Measurements from ENCODE around the gene CCDC92B.

The CCDC92B gene

DNA sequence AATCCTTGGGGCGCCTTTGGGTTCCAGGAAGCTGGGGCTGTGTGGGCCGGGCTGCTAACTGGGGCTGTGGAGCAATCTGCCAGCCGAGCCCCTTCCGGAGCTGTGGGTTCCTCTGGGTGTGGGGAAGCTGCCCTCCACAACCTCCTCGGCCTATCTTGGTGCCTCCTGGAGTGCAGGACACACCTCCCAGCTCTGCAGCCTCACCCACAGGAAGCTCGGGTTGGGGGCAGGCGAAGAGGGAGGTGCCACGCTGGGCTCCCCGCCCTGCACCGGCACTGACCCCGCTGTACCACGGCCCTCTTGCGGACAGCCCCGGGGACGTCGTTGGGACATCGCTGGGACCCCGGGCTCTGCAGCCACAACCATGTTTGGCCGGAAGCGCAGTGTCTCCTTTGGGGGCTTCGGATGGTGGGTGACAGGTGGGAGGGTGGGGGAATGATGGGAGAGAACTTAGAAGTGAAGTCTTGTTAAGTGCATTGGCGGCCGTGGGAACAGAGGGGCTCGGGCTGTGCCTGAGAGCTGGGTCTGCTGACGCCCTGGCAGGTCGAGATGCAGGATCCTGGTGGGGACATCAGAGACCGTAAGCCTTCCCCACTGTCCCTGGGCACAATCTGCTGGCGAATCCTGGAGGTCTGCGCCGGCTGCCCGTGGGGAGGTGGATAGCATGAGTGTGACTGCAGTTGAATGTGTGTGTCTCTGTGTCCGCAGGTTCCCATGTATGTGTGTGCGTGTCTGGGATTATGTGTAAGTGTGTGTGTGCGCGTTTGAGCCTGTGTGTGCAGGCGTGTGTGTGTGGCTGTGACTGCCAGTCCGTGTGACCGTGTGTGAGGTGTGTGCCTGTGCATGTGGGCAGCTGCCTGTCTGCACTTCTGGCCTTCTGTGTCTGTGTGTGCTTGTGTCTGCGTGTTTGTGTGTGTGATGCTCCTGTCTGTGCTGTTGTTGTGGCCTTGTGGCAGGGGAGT lies 47.0 kb upstream of the CCDC92B start, which contains the start of gene RAP1GAP2:
RAP1GAP2 (plus strand) TSS at position 275 of the 962 bp plus-strand sequence; CDS start at position 365, 90 bp downstream.
- Histone ChIP-seq H3K27me3 (replicated peaks) (peaks cover 10% of the 10 kb centered on the region), H3K36me3 (replicated peaks) (no peaks in the 10 kb centered on the region), H3K27ac (no peak within 1 kb of the TSS), H3K4me3 (ENCODE audit: low read depth, low read length) (no peak within 1 kb of the TSS)
- TF ChIP-seq, protein P1, sequence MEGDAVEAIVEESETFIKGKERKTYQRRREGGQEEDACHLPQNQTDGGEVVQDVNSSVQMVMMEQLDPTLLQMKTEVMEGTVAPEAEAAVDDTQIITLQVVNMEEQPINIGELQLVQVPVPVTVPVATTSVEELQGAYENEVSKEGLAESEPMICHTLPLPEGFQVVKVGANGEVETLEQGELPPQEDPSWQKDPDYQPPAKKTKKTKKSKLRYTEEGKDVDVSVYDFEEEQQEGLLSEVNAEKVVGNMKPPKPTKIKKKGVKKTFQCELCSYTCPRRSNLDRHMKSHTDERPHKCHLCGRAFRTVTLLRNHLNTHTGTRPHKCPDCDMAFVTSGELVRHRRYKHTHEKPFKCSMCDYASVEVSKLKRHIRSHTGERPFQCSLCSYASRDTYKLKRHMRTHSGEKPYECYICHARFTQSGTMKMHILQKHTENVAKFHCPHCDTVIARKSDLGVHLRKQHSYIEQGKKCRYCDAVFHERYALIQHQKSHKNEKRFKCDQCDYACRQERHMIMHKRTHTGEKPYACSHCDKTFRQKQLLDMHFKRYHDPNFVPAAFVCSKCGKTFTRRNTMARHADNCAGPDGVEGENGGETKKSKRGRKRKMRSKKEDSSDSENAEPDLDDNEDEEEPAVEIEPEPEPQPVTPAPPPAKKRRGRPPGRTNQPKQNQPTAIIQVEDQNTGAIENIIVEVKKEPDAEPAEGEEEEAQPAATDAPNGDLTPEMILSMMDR (IDR thresholded peaks at IDR 0.05; ENCODE audit: low read depth, low read length, missing control alignments): no peak
- no peak for DNase-seq
- in situ Hi-C loops (cut with HindIII; ENCODE audit: low pct_ligation_motif_present, low sequenced_read_pairs): no loop called here

DNA sequence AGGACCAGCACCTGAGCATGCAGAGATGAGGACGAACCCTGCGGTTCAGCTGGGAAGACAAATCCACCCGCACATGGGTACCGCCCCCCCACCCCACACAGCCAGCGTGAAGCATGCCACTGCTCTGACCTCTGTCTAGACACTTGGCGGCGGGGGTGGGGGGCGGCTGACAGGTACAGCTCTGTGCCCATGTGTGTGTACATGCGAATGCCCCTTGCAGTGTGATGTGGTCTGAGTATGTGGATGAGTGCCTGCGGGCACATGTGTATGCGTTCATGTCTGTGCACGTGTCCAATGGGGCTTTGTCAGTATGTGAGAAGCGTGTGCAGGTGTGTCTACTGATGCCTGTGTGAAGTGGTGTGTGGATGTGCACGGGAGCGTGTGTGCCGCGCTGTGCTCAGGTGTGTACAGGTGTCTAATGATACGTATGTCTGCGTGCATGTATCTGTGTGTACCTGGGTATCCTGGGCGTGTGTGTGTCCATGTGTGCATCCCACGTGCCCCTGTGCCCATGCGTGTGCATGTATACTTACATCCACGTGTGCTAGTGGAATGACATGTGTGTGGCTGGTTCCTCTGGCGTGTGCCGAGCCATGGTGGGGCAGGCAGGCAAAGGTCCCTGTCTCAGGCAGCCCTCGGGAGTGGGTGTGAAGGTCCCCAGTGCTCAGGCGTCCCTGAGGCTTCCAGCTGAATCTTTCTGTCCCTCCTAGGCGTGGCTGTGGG lies 46.1 kb upstream of the CCDC92B start:
- in situ Hi-C loops (cut with HindIII; ENCODE audit: low pct_ligation_motif_present, low sequenced_read_pairs): no loop called here
- Histone ChIP-seq H3K36me3 (replicated peaks) (no peaks in the 10 kb centered on the region), H3K27ac (no peak overlapping the region), H3K27me3 (replicated peaks) (peaks cover 10% of the 10 kb centered on the region), H3K4me3 (ENCODE audit: low read depth, low read length) (no peak overlapping the region)
- TF ChIP-seq, protein P1 (IDR thresholded peaks at IDR 0.05; ENCODE audit: low read depth, low read length, missing control alignments): no peak
- DNase-seq: no peak

DNA sequence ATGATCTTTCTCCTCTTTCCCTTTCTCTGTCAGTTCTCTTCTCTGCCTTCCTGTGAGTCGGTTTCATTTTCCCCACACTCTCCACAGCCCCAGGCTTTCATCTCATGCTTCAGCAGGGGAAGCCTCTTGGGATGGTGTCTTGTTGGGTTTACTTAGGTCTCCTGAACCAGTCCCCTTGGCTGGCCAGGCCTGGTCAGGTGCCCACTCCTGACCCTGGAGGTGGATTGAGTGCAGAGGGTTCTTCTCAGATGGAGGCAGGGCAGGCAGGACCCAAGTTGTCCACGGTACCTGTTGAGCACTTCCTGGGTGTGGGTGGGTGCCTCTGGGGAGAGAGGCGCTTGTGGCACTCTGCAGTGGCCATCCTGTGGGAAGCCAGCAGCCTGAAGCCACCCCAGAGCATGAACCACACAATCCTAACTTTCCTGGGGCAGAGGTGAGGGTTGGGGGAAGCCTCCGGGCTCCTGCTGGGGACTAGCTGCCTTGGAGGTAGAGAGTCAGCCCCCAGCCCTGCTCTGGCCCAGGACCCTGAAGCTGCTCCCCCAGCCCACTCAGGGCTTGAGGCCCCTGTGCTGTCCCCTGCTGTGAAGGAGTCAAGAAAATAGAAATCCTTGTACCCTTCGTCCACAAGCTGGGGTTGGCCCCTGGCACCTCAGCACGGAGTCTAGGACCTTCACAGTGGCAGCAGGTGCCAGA lies 44.8 kb upstream of the CCDC92B start:
- H3K4me3 ChIP-seq (ENCODE audit: low read depth, low read length): no peak overlapping the region
- in situ Hi-C loops (cut with HindIII; ENCODE audit: low pct_ligation_motif_present, low sequenced_read_pairs): no loop called here
- no peak for DNase-seq

DNA sequence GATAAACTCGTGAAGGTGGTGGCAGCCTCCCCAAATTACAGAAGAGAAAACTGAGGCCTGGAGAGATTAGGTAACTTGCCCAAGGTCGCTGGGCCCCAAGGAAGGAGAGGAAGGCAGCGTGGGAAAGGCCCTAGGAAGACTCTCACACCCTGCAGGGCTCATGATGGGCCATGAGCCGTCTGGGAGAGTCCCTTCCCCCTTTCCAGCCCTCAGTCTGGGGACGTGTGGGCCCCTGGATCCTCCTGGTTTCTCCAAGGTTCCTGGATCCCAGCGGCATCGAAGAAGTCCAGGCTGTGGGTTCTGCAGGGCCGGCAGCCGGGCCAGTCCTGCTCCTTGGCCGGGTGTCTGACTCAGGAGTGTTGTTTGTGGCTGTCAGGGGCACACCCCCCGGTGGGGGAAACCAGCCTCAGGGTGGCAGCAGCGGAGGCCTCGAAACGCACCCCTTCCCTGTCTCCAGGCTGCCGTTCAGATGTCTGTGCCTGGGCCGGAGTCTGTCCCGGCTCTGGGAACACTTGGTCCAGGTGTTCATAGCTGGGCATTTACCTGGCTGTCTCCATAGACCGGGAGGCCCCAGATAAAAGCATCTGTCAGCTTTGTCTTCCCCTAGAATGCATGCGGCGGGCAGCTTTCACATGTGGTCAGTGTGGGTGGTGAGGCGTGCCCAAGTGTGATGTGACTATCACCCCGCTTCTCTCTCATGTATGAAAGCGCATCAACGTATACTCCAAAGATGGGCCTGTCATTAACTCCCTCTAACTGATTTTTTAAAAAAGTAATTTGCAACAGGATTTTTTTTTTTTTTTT lies 43.1 kb upstream of the CCDC92B start:
- Histone ChIP-seq H3K36me3 (replicated peaks) (no peaks in the 10 kb centered on the region), H3K4me3 (ENCODE audit: low read depth, low read length) (no peak overlapping the region), H3K27me3 (replicated peaks) (no peaks in the 10 kb centered on the region), H3K27ac (no peak overlapping the region)
- in situ Hi-C loops (cut with HindIII; ENCODE audit: low pct_ligation_motif_present, low sequenced_read_pairs): no loop called here
- TF ChIP-seq, protein P1 (IDR thresholded peaks at IDR 0.05; ENCODE audit: low read depth, low read length, missing control alignments): no peak
- no peak for DNase-seq

More for the DNA sequence above, 44.8 kb upstream of the CCDC92B start:
- Histone ChIP-seq H3K27me3 (replicated peaks) (peaks cover 2% of the 10 kb centered on the region), H3K36me3 (replicated peaks) (no peaks in the 10 kb centered on the region), H3K27ac (no peak overlapping the region)
- TF ChIP-seq, protein P1 (IDR thresholded peaks at IDR 0.05; ENCODE audit: low read depth, low read length, missing control alignments): no peak

DNA sequence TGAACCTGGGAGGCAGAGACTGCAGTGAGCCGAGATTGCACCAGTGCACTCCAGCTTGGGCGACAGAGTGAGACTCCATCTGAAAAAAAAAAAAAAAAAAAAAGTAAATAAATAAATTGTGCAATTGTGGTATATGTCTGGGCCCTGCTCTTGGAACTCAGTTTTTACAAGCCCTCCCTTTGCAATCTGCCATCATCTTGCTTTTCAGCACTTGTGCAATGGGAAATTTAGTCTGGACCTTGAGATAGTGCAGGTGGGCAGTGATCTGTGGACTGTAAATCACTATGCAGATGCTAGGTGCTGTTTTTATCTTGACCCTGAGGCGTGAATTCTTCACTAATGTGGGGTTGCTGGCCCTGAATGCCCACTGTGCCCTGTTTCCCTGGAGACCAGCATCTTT lies 40.2 kb upstream of the CCDC92B start:
- TF ChIP-seq, protein P1 (IDR thresholded peaks at IDR 0.05; ENCODE audit: low read depth, low read length, missing control alignments): no peak
- Histone ChIP-seq H3K4me3 (ENCODE audit: low read depth, low read length) (no peak overlapping the region), H3K27ac (no peak overlapping the region), H3K36me3 (replicated peaks) (no peaks in the 10 kb centered on the region), H3K27me3 (replicated peaks) (no peaks in the 10 kb centered on the region)
- in situ Hi-C loops (cut with HindIII; ENCODE audit: low pct_ligation_motif_present, low sequenced_read_pairs): no loop called here
- DNase-seq: no peak

Data from brain microvascular endothelial cell (primary cell).